ENCODE data around the gene LIG3.

- TF ChIP-seq, protein P1, sequence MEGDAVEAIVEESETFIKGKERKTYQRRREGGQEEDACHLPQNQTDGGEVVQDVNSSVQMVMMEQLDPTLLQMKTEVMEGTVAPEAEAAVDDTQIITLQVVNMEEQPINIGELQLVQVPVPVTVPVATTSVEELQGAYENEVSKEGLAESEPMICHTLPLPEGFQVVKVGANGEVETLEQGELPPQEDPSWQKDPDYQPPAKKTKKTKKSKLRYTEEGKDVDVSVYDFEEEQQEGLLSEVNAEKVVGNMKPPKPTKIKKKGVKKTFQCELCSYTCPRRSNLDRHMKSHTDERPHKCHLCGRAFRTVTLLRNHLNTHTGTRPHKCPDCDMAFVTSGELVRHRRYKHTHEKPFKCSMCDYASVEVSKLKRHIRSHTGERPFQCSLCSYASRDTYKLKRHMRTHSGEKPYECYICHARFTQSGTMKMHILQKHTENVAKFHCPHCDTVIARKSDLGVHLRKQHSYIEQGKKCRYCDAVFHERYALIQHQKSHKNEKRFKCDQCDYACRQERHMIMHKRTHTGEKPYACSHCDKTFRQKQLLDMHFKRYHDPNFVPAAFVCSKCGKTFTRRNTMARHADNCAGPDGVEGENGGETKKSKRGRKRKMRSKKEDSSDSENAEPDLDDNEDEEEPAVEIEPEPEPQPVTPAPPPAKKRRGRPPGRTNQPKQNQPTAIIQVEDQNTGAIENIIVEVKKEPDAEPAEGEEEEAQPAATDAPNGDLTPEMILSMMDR (IDR thresholded peaks at IDR 0.05), result no peak
- no peak for TF ChIP-seq POLR2A (IDR thresholded peaks at IDR 0.05)
- no peak for TF ChIP-seq EP300 (IDR thresholded peaks at IDR 0.05)
These were observed 70.9 kb downstream of the LIG3 start for GRCh38 chr17:35051183-35051578.
